ENCODE measurements around the gene NKAIN1. TPM values are rescaled to one million over a fixed set of nuclear protein-coding genes. Genes with fewer than 3 reads are reported as not detected.

Gene NKAIN1
- total and polyA plus RNA-seq, 2 experiments from 2014 or later, result 14.7 to 56.7 TPM

GRCh38 chr1:31241321-31241720, 1.6 kb upstream of the NKAIN1 start:
- peaks cover 16% of the 10 kb centered on the region for H3K4me1 Mint-ChIP-seq
- H3K27me3 Mint-ChIP-seq (ENCODE audit: insufficient read depth, low read depth, poor library complexity), result peaks cover 22% of the 10 kb centered on the region
- H4K20me1 ChIP-seq (replicated peaks; ENCODE audit: insufficient read depth), result peaks cover 5% of the 10 kb centered on the region; the same call in 1 of the 2 replicates

More at GRCh38 chr1:31241321-31241720, 1.6 kb upstream of the NKAIN1 start:
- no peak overlapping the region for H3K27ac ChIP-seq (ENCODE audit: low read depth)
- no peaks in the 10 kb centered on the region for H3K9me2 ChIP-seq (ENCODE audit: insufficient read depth)
- H3K36me3 Mint-ChIP-seq (ENCODE audit: low read depth), result peaks cover 4% of the 10 kb centered on the region; the same call in 1 of the 3 replicates
- H3K27me3 ChIP-seq (ENCODE audit: insufficient read depth), result peaks cover 26% of the 10 kb centered on the region
- H3K9me3 Mint-ChIP-seq, result peaks cover 3% of the 10 kb centered on the region; the same call in 1 of the 3 replicates
- H3K79me2 ChIP-seq (replicated peaks; ENCODE audit: insufficient read depth), result peaks cover 21% of the 10 kb centered on the region
- H3K4me3 ChIP-seq, result no peak overlapping the region
- TF ChIP-seq STAT1 (IDR thresholded peaks at IDR 0.05; ENCODE audit: unreplicated experiment) (no peak), ZNF114 (CRISPR knock-in tag; IDR thresholded peaks at IDR 0.05) (no peak), JUNB (IDR thresholded peaks at IDR 0.05; ENCODE audit: unreplicated experiment) (no peak), REST (IDR thresholded peaks at IDR 0.05; ENCODE audit: unreplicated experiment) (no peak), ETS1 (IDR thresholded peaks at IDR 0.05) (no peak), ZNF331 (CRISPR knock-in tag; IDR thresholded peaks at IDR 0.05; ENCODE audit: low read depth) (no peak), CREB1 (CRISPR knock-in tag; IDR thresholded peaks at IDR 0.05; ENCODE audit: low read depth) (no peak), EZH2phosphoT487 (IDR thresholded peaks at IDR 0.05; ENCODE audit: unreplicated experiment) (no peak), ZNF462 (CRISPR knock-in tag; IDR thresholded peaks at IDR 0.05) (no peak), NANOG (IDR thresholded peaks at IDR 0.05; ENCODE audit: borderline replicate concordance) (no peak), EZH2 (IDR thresholded peaks at IDR 0.05; ENCODE audit: low read depth, unreplicated experiment) (no peak), CTCF (conservative IDR thresholded peaks at IDR 0.05; ENCODE audit: low read depth in 2 of 2) (no peak)
- no peak overlapping the region for H2AFZ ChIP-seq
- DNase-seq (ENCODE audit: low spot score), result no peak
- no peak for ATAC-seq
- H3K4me2 ChIP-seq, result no peak overlapping the region
- no peak overlapping the region for H3K4me3 Mint-ChIP-seq
- peaks cover 14% of the 10 kb centered on the region; the same call in 1 of the 2 replicates for H3K4me1 ChIP-seq (ENCODE audit: insufficient read depth)
- no peaks in the 10 kb centered on the region for H3K36me3 ChIP-seq (ENCODE audit: insufficient read depth)
- H3K27ac Mint-ChIP-seq, result no peak overlapping the region; the same call in 1 of the 2 replicates
- H3F3A ChIP-seq (replicated peaks; ENCODE audit: low read depth), result peaks cover 4% of the 10 kb centered on the region; the same call in 1 of the 2 replicates

All from GM23338 (cell line).